Hepatocyte (in vitro differentiated cells): ENCODE measurements around the gene CMTM8.

Source experiments
- EZH2 ChIP-seq: fragments of 200-600 bp; sonication (generic); IDR thresholded peaks from 2 replicates; pipeline ENCODE4 v1.6.1; 2016; ENCODE audit warnings: antibody characterized with exemption, mild to moderate bottlenecking, borderline replicate concordance
- EZH2phosphoT487 ChIP-seq: fragments of 200-600 bp; sonication (generic); IDR thresholded peaks from one replicate; pipeline ENCODE4 v1.6.1; 2018; ENCODE audit warnings: antibody characterized with exemption, mild to moderate bottlenecking, low read depth, moderate library complexity; ENCODE audit not compliant: unreplicated experiment, severe bottlenecking
- TF ChIP-seq, protein P1 (sequence below): fragments of 200-600 bp; sonication (generic); IDR thresholded peaks from 2 replicates; pipeline ENCODE4 v1.5.1; 2016; ENCODE audit warnings: antibody characterized with exemption, mild to moderate bottlenecking; ENCODE audit not compliant: poor library complexity

DNA sequence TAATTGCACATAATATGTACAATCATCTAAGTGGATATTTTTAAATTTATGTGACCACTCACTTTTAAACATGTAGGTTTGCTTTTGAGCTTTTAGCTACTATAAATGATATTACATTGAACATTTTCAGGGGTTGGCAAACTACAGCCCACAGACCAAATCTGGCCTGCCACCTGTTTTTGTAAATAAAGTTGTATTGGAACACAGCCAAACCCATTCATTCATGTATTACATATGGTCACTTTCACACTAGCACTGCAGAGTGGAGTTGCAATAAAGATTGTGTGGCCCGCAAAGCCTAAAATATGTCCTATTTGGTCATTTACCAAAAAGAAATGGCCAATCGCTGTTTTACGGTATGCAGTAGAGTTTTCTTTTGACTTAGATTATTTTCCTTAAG is 174.4 kb downstream of the CMTM8 start:
- TF ChIP-seq, protein P1, sequence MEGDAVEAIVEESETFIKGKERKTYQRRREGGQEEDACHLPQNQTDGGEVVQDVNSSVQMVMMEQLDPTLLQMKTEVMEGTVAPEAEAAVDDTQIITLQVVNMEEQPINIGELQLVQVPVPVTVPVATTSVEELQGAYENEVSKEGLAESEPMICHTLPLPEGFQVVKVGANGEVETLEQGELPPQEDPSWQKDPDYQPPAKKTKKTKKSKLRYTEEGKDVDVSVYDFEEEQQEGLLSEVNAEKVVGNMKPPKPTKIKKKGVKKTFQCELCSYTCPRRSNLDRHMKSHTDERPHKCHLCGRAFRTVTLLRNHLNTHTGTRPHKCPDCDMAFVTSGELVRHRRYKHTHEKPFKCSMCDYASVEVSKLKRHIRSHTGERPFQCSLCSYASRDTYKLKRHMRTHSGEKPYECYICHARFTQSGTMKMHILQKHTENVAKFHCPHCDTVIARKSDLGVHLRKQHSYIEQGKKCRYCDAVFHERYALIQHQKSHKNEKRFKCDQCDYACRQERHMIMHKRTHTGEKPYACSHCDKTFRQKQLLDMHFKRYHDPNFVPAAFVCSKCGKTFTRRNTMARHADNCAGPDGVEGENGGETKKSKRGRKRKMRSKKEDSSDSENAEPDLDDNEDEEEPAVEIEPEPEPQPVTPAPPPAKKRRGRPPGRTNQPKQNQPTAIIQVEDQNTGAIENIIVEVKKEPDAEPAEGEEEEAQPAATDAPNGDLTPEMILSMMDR: no peak
- TF ChIP-seq EZH2 (no peak), EZH2phosphoT487 (no peak)
